ENCODE measurements around the gene LEFTY1.

Gene LEFTY1

GRCh38 chr1:225923692-225924555 lies 35.0 kb upstream of the LEFTY1 start, which contains the start of gene PYCR2:
Gene PYCR2 (minus strand): TSS chr1:225924250. CDS start chr1:225924110, 140 bp downstream.
- Histone ChIP-seq H3K4me3 (ENCODE audit: low read length) (peak within 1 kb of the TSS; percentile 100), H3K9ac (ENCODE audit: low read length) (peak within 1 kb of the TSS; percentile 98), H3K4me1 (ENCODE audit: control insufficient read depth, insufficient read depth, low read length) (peaks cover 30% of the 10 kb centered on the region), H3K27me3 (ENCODE audit: control insufficient read depth, insufficient read depth, low read length) (no peaks in the 10 kb centered on the region), H3K36me3 (ENCODE audit: control insufficient read depth, insufficient read depth, low read length) (no peaks in the 10 kb centered on the region), H3K9me3 (ENCODE audit: control insufficient read depth, low read length) (no peaks in the 10 kb centered on the region)

GRCh38 chr1:225923381-225923691 lies 34.4 kb upstream of the LEFTY1 start:
- peaks cover 30% of the 10 kb centered on the region for H3K4me1 ChIP-seq (ENCODE audit: control insufficient read depth, insufficient read depth, low read length)
- no peaks in the 10 kb centered on the region for H3K9me3 ChIP-seq (ENCODE audit: control insufficient read depth, low read length)

GRCh38 chr1:225921734-225922709 lies 33.1 kb upstream of the LEFTY1 start:
- Histone ChIP-seq H3K36me3 (ENCODE audit: control insufficient read depth, insufficient read depth, low read length) (peaks cover 3% of the 10 kb centered on the region), H3K9ac (ENCODE audit: low read length) (peak overlapping the region; percentile 10), H3K4me3 (ENCODE audit: low read length) (no peak overlapping the region), H3K9me3 (ENCODE audit: control insufficient read depth, low read length) (no peaks in the 10 kb centered on the region), H3K27me3 (ENCODE audit: control insufficient read depth, insufficient read depth, low read length) (no peaks in the 10 kb centered on the region), H3K4me1 (ENCODE audit: control insufficient read depth, insufficient read depth, low read length) (peaks cover 30% of the 10 kb centered on the region)

More at GRCh38 chr1:225923381-225923691, 34.4 kb upstream of the LEFTY1 start:
- Histone ChIP-seq H3K27me3 (ENCODE audit: control insufficient read depth, insufficient read depth, low read length) (no peaks in the 10 kb centered on the region), H3K36me3 (ENCODE audit: control insufficient read depth, insufficient read depth, low read length) (peaks cover 2% of the 10 kb centered on the region), H3K9ac (ENCODE audit: low read length) (peak overlapping the region; percentile 98), H3K4me3 (ENCODE audit: low read length) (peak overlapping the region; percentile 100)

GRCh38 chr1:225919906-225920305 lies 31.0 kb upstream of the LEFTY1 start:
- Histone ChIP-seq H3K36me3 (ENCODE audit: control insufficient read depth, insufficient read depth, low read length) (peaks cover 3% of the 10 kb centered on the region), H3K4me1 (ENCODE audit: control insufficient read depth, insufficient read depth, low read length) (peaks cover 30% of the 10 kb centered on the region), H3K27me3 (ENCODE audit: control insufficient read depth, insufficient read depth, low read length) (no peaks in the 10 kb centered on the region), H3K4me3 (ENCODE audit: low read length) (no peak overlapping the region), H3K9ac (ENCODE audit: low read length) (peak overlapping the region; percentile 30), H3K9me3 (ENCODE audit: control insufficient read depth, low read length) (no peaks in the 10 kb centered on the region)

- Histone ChIP-seq H3K9ac (ENCODE audit: low read length) (no peak overlapping the region), H3K9me3 (ENCODE audit: control insufficient read depth, low read length) (no peaks in the 10 kb centered on the region), H3K36me3 (ENCODE audit: control insufficient read depth, insufficient read depth, low read length) (peaks cover 3% of the 10 kb centered on the region), H3K27me3 (ENCODE audit: control insufficient read depth, insufficient read depth, low read length) (no peaks in the 10 kb centered on the region), H3K4me3 (ENCODE audit: low read length) (no peak overlapping the region), H3K4me1 (ENCODE audit: control insufficient read depth, insufficient read depth, low read length) (peaks cover 24% of the 10 kb centered on the region)
Measured at GRCh38 chr1:225918280-225918679, 29.3 kb upstream of the LEFTY1 start.

GRCh38 chr1:225917536-225917935 lies 28.6 kb upstream of the LEFTY1 start:
- Histone ChIP-seq H3K4me1 (ENCODE audit: control insufficient read depth, insufficient read depth, low read length) (peaks cover 16% of the 10 kb centered on the region), H3K36me3 (ENCODE audit: control insufficient read depth, insufficient read depth, low read length) (peaks cover 3% of the 10 kb centered on the region), H3K4me3 (ENCODE audit: low read length) (no peak overlapping the region), H3K9me3 (ENCODE audit: control insufficient read depth, low read length) (no peaks in the 10 kb centered on the region), H3K9ac (ENCODE audit: low read length) (no peak overlapping the region), H3K27me3 (ENCODE audit: control insufficient read depth, insufficient read depth, low read length) (no peaks in the 10 kb centered on the region)

- H3K27me3 ChIP-seq (ENCODE audit: control insufficient read depth, insufficient read depth, low read length): no peaks in the 10 kb centered on the region
- peaks cover 12% of the 10 kb centered on the region for H3K4me1 ChIP-seq (ENCODE audit: control insufficient read depth, insufficient read depth, low read length)
- H3K4me3 ChIP-seq (ENCODE audit: low read length): no peak overlapping the region
- H3K36me3 ChIP-seq (ENCODE audit: control insufficient read depth, insufficient read depth, low read length): peaks cover 3% of the 10 kb centered on the region
- H3K9ac ChIP-seq (ENCODE audit: low read length): no peak overlapping the region
- H3K9me3 ChIP-seq (ENCODE audit: control insufficient read depth, low read length): no peaks in the 10 kb centered on the region
Measured at GRCh38 chr1:225917101-225917500, 28.2 kb upstream of the LEFTY1 start.

GRCh38 chr1:225915538-225915991 lies 26.6 kb upstream of the LEFTY1 start:
- H3K27me3 ChIP-seq (ENCODE audit: control insufficient read depth, insufficient read depth, low read length): no peaks in the 10 kb centered on the region
- H3K9ac ChIP-seq (ENCODE audit: low read length): no peak overlapping the region
- no peaks in the 10 kb centered on the region for H3K9me3 ChIP-seq (ENCODE audit: control insufficient read depth, low read length)
- H3K36me3 ChIP-seq (ENCODE audit: control insufficient read depth, insufficient read depth, low read length): peaks cover 3% of the 10 kb centered on the region
- peaks cover 18% of the 10 kb centered on the region for H3K4me1 ChIP-seq (ENCODE audit: control insufficient read depth, insufficient read depth, low read length)
- H3K4me3 ChIP-seq (ENCODE audit: low read length): no peak overlapping the region

- no peak overlapping the region for H3K9ac ChIP-seq (ENCODE audit: low read length)
- no peaks in the 10 kb centered on the region for H3K9me3 ChIP-seq (ENCODE audit: control insufficient read depth, low read length)
- peaks cover 3% of the 10 kb centered on the region for H3K36me3 ChIP-seq (ENCODE audit: control insufficient read depth, insufficient read depth, low read length)
- H3K27me3 ChIP-seq (ENCODE audit: control insufficient read depth, insufficient read depth, low read length): no peaks in the 10 kb centered on the region
- H3K4me1 ChIP-seq (ENCODE audit: control insufficient read depth, insufficient read depth, low read length): peaks cover 22% of the 10 kb centered on the region
- no peak overlapping the region for H3K4me3 ChIP-seq (ENCODE audit: low read length)
Measured at GRCh38 chr1:225914947-225915346, 26.0 kb upstream of the LEFTY1 start.

- H3K27me3 ChIP-seq (ENCODE audit: control insufficient read depth, insufficient read depth, low read length): no peaks in the 10 kb centered on the region
- peaks cover 22% of the 10 kb centered on the region for H3K4me1 ChIP-seq (ENCODE audit: control insufficient read depth, insufficient read depth, low read length)
- peaks cover 3% of the 10 kb centered on the region for H3K36me3 ChIP-seq (ENCODE audit: control insufficient read depth, insufficient read depth, low read length)
Measured at GRCh38 chr1:225914391-225914790, 25.4 kb upstream of the LEFTY1 start.

GRCh38 chr1:225911191-225912130 lies 22.5 kb upstream of the LEFTY1 start:
- H3K36me3 ChIP-seq (ENCODE audit: control insufficient read depth, insufficient read depth, low read length): no peaks in the 10 kb centered on the region
- H3K4me1 ChIP-seq (ENCODE audit: control insufficient read depth, insufficient read depth, low read length): peaks cover 33% of the 10 kb centered on the region
- H3K9ac ChIP-seq (ENCODE audit: low read length): no peak overlapping the region
- H3K27me3 ChIP-seq (ENCODE audit: control insufficient read depth, insufficient read depth, low read length): no peaks in the 10 kb centered on the region
- H3K9me3 ChIP-seq (ENCODE audit: control insufficient read depth, low read length): no peaks in the 10 kb centered on the region
- H3K4me3 ChIP-seq (ENCODE audit: low read length): no peak overlapping the region

More at GRCh38 chr1:225914391-225914790, 25.4 kb upstream of the LEFTY1 start:
- Histone ChIP-seq H3K9ac (ENCODE audit: low read length) (no peak overlapping the region), H3K9me3 (ENCODE audit: control insufficient read depth, low read length) (no peaks in the 10 kb centered on the region), H3K4me3 (ENCODE audit: low read length) (no peak overlapping the region)
